ENCODE measurements around the gene CCDC167. TPM values are rescaled to one million over a fixed set of nuclear protein-coding genes. Genes with fewer than 3 reads are reported as not detected.
"Not testable (repeated sequence)": the region's sequence is repeated elsewhere in the genome, so short reads cannot be mapped to it uniquely, and the experiment has no call there.

CCDC167 gene
- total RNA-seq, 1 experiment from 2014 or later: 53.5 TPM

DNA sequence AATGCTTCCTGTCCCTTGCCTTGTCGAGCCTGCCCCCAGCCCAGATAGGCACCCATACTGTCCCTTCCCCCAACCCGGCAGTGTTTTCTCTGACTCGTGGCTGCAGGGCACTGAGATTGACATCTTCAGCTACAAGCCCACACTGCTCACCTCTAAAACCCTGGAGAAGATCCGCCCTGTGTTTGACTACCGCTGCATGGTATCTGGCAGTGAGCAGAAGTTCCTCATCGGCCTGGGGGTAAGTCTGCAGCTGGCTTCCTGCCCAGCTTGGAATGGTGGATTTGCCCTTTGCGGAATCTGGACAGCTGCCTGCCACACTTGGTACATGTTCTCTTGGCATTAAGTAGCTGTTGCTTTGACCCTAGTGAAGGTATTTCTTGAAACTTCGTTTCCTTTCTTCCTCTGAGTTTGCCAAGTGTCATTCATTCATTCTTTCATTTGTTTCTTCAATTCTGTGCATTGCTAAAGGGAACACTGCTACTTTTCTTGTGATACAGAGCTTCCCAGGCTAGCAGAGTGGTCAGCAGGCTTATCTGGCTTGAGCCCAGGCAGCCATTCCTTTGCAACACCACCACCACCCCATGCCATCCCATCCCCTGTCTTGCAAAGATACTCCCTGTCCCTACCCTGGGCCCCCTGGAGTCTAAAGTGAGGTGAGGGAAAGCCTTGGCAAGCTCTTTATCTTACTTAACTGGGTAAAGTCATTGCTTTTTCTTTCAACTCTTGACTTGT lies 26.2 kb downstream of the CCDC167 start:
- DNase-seq (ENCODE audit: low spot score): no peak

DNA sequence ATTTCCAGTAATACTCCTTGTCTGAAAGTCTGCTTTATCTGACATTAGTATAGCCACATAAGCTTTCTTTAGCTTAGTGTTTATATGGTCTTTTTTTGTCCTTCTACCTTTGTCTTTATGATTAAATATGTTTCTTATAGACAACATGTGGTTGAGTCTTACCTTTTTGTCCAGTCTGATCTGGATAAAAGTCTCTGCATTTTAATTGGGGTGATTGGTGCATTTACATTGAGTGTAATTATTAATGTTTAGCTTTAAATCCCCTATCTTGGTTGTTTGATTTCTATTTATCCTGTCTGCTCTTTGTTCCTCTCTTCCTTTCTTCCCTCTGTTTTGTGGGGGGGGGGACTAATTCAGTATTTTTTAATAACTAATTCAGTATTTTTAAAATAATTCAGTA lies 32.0 kb downstream of the CCDC167 start:
- no peak for DNase-seq (ENCODE audit: low spot score)

DNA sequence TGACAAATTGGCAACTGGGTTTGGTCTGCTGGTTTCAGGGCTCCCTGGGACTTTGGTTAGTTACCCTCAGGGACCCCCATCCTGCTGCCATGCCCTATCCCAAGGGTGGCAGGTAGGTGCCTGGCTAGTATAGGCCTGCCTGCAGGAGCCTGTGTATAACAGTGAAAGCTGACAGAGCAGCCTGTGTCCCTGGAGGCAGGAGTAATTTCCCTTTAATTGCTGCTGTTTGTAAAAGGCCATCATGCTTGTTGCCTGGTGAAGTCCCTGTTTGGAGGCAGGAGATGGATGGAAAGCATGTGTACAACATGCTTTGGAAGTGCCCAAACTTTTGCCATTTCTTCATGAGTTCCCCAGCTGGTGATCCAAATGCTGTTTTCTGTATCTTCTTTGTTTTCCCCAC lies 36.6 kb downstream of the CCDC167 start:
- no peak for DNase-seq (ENCODE audit: low spot score)

DNA sequence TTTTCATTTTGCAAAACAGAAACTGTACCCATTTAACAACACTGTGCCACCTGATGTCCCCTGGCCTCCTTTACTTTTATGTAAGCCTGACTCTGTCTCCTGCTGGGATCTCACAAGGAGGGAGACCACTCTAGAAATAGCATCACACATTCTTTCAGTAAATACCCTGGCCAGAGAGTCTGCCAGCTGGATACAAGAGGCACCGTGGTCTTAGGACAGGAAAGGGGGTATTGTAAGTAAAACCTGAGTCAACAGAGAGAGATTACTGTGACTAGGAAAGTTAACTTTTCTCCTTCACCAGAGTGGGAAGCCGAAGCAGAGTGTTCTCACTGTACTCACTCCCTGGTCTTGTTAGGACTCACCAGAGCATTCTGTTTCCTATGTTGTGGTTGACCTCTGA lies 38.9 kb downstream of the CCDC167 start:
- no peak for DNase-seq (ENCODE audit: low spot score)

DNA sequence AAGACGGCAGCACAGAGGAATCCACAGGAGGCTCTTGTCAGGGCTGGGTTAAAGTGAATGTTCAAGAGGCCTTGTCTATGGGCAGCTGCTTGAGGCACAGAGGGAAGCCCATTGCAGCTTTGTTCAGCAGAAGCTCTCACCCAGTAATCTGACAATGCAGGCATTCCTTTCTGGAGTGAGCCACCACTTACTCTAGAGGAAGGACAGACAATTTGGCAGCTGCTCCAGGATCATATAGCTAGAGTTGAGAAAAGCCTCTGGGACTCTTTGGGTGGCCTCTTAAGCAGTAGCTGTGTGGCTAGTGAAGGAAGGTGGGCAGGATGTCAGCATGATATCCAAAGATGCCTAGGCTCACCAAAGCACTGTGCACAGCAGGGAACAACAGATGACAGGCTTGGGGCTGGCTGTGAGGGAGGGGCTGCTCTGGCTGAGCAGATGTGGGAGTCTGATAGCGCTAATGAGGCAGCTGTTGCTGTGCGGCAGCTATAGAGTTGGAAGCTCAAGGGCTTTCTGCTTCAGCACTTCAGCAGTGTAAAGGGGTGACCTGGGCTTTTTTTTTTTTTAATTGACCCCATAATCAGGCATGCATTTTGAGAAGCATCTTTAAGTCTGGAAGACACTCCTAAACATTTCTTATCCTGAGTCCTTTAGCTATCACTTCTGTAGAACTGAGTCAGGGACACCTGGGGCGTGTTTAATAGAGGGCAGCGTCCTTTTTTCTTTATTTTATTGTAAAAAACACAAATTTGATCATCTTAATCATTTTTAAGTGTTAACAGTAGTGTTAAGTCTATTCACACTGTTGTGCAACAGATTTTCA lies 39.5 kb downstream of the CCDC167 start:
- no peak for DNase-seq (ENCODE audit: low spot score)

DNA sequence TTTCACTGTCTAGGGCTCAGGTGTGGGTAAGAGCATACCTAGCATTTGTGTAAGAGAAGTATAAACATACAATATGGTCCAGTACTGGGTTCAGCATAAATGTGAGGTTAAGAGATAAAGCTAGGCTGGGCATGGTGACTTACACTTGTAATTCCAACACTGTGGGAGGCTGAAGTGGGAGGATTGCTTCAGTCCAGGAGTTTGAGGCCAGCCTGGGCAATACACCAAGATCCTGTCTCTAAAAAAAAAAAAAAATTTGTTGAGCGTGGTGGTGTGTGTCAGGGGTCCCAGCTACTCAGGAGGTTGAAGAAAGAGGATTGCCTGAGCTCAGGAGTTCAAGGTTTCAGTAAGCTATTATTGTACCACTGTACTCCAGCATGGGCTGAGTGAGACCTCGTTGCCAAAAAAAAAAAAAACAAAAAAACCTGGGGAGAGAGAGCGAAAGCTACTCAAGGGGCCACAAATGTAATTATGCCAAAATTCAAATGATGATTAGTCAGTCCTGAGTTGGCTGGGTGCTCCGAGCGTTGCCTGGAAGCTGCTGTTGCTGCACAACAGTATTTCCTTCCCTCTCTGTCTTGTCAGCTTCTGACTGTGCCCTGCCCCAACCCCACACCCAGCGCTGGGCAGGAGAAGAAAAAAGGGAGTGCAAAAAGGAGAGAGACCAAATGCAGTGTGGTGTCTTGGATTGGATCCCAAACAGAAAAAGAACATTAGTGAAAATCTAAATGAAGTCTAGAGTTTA lies 42.7 kb downstream of the CCDC167 start:
- no peak for DNase-seq (ENCODE audit: low spot score)

DNA sequence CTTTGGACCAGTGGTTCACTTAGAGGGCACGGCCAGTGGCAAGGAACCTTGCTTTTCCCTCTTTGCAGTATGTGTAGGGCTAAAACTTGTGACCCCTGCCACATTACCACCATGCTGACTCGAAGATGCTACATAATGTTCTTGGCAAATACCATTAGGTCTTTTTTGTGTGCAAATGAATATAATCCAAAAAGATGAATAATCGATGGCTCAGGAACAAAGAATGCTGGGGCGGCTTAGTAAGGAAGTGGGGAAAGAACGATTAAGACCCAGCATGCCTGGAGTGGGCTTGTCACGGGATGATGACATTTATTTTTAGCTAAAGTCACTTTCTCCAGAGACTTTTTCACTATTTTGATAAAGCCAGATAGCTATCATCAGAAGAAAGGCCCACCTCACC lies 43.6 kb downstream of the CCDC167 start:
- no peak for DNase-seq (ENCODE audit: low spot score)

DNA sequence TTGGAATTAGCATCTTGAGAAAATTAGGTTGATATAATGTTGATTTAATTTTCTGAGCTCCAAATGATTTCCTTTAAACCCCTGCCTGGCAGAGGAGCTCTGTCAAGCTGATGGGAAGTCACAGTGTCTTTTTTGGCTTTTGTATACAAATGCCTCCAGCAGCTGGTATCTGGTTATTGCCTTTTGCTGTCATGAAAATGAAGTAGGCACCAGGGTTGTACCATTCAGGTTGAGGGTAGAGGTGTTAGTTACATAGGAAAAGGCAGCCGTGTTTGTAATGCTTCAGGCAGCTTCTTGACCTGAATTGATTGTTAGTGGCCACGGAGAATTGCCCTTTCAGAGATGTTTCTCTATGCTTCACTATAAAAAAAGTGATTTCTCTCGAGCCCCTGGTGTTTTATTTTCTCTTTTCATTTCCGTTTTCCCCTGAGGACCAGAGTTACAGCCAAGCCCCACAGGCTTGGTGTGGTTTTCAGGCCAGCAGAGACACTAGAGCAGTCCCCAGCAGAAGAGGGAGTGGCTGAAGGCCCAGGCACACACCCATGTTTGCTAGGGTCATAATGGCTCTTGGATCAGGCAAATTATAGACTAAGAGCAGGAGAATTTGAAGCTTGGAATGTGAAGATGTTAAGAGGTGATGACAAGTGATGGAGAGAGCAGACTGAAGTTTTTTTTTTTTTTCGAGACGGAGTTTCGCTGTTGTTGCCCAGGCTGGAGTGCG lies 45.1 kb downstream of the CCDC167 start:
- DNase-seq (ENCODE audit: low spot score): no peak

DNA sequence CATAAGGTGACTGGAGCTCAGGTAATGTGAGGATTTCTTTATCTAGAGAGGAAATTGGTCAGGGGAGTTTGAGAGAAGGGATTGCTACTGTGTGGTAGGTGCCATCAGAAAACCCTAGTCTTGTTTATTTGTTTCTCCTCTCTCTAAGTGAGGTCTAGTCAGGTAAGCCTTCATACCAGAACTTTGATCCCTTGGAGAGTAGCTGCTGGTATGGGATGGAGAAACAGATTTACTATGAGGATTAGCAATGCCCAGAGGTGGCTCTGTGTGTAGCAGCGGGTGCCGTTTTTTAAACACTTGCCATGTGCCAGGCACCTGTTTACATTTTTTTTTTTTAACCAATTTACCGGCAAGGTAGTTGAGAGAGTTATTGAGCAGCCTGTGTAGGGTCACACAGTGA lies 47.2 kb downstream of the CCDC167 start:
- DNase-seq (ENCODE audit: low spot score): no peak

DNA sequence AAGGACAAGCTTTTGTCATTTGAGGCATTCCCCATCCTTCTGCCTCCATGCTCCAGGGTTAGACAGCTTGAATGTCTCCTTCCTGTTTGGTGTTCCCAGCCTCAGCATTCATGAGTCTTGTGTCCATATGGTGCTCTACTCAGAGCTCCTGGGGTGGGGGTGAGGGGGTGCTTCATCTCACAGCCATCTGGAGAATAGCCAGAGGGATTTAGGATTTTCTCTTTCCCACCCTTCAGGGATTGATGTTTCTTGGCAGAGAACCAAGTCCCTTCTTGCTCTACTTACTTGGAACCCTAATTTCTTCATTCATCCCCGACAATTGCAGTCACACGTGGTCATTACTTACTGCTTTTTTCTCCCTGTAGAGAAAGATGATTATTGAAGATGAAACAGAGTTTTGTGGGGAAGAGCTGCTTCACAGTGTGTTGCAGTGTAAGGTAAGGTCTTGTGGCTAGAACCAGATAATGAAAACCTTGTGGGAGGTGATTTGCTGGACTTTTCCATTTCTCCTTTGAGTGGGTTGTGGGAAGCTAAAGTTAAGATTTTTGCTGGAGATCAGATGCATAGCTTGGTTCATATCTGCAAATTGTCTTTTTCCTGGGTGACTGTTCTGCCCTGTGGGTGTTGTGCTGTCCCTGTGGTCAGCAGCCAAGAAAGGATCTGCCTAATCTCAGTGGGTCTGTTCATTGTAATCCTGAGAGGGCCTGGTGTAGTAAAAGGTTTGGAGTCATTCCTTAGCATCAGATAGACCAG lies 48.1 kb downstream of the CCDC167 start:
- DNase-seq (ENCODE audit: low spot score): no peak

DNA sequence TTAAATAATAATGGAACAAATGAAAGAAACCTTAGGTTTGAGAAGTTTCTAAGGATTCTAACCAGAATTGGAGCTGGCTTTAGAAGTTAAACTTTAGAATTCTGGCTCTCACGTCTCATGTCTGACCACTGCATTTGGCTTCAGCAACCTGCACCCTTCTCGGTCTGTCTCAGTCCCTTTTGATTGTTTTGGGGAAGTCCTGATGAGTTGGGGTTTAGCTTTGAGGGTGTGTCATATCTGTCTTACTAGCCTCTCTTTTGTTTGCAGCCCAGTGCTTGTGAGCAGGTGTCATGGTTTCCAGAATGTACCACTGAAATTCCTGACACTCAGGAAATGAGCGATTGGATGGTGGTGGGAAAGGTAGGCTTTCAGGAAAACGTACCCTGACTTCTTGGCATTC lies 49.7 kb downstream of the CCDC167 start:
- no peak for DNase-seq (ENCODE audit: low spot score)

DNA sequence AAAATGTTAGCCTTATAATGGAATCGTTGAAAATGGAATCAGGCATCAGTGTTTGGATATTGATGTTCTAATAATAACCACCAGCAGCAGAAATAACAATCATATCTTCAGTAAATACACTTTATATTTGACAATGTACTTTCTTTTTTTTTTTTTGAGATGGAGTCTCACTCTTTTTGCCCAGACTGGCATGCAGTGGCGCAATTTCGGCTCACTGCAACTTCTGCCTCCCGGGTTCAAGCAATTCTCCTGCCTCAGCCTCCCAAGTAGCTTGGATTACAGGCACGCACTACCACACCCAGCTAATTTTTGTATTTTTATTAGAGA lies 56.5 kb downstream of the CCDC167 start:
- DNase-seq (ENCODE audit: low spot score): not testable (repeated sequence)

DNA sequence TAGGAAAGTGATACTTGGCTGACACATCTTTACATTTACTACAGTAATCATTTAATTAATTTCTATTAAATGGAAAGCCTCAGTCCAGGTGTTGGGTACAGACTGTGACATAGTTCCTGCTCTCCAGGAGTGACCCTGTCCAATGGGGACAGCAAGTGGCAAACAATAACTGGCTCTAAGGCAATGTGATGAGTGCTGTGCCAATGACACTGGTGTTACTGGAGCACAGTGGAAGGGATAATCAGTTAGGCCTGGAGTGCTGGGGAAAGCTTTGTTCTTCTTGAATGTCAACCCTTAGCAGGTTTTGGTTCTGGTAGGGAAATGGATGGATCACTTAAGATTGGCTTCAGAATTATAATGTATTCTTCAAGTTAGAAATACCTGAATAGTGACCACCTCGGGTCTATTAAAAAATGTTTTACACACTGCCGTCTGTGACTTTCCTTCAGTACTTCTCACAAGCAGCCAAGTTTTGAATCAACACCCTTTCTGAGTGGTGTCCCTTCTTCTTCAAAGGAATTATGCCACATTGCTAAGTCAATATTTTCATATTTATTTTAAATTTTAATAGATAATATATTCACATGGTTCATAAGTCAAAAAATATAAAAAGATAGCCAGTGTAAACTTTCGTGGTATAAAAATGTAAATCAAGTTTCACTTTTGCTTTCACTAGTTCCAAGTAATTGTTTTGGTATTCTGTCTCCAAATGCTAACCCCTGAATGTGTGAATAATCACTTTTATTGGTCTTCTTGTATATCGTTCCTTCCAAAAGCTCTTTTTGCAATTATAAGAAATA lies 57.1 kb downstream of the CCDC167 start:
- no peak for DNase-seq (ENCODE audit: low spot score)

DNA sequence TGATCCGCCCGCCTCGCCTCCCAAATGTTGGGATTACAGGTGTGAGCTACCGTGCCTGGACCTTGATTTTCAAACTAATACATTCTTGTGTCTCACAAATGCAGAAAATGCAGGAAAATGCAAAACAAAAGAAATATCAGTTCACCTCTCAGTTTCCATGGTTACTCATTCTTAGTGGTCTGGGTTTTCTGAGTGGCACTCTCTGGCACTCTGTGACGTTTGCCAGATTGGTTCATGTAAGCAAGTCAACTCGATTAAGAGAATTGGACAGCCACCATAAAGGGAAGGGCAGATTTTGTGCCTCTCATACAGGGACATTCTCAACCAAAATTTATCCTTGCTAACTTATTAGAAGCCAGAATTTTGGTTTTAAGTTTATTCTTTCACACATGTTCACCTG lies 58.0 kb downstream of the CCDC167 start:
- no peak for DNase-seq (ENCODE audit: low spot score)

DNA sequence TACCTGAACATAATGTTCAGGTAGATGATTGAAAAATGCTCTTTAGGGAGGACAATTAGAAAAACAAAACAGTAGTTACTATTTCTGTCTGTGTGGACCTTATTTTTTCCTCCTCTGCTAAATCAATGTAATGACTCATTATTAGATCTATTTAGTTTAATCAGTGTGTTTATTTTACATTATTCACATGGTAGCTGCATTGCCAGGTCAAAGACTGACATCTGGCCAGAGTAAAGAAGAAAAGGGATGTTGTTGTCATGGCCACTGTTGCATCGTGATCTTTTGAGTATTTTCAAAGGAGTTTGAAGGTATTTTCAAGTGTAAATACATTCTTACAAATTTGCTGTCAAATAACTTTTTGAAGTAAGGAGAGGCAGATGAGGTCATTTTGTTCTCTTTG lies 60.8 kb downstream of the CCDC167 start:
- DNase-seq (ENCODE audit: low spot score): no peak

DNA sequence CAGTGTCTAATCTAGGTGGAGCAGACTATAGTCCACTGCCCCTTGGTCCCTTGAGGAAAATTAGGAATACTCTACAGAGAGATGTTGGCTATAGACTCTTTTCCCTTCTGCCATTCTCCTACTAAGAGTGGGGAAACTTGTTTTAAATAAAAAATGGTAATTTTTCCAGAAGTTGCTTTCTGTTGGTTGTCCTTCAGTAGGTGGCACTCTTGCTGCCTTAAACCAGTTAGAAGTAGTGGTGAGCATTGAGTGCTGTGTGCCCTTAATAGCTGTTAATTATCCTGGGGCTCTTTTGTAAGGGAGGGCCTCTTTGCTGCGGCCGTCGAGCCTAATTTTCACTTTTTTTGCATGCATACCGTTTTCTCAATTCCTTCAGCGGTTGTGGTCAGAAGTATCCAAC lies 63.9 kb downstream of the CCDC167 start:
- DNase-seq (ENCODE audit: low spot score): no peak

DNA sequence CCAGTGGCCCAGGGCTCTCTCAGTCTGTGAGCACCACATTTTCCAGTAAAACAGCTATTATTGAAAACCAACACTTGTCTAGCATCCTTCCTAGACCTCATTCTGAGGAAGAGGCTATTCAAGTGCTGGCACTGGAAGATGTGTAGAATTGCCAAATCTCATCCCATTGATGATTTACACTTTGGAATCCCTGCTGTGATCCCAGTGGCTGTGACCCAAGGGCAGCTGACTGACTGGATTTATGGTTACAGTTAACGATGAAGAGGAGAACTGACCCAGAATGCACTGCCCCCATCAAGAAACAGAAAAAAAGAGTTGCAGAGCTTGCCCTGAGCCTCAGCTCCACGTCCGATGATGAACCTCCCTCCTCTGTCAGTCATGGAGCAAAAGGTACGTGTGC lies 64.3 kb downstream of the CCDC167 start:
- DNase-seq (ENCODE audit: low spot score): no peak

DNA sequence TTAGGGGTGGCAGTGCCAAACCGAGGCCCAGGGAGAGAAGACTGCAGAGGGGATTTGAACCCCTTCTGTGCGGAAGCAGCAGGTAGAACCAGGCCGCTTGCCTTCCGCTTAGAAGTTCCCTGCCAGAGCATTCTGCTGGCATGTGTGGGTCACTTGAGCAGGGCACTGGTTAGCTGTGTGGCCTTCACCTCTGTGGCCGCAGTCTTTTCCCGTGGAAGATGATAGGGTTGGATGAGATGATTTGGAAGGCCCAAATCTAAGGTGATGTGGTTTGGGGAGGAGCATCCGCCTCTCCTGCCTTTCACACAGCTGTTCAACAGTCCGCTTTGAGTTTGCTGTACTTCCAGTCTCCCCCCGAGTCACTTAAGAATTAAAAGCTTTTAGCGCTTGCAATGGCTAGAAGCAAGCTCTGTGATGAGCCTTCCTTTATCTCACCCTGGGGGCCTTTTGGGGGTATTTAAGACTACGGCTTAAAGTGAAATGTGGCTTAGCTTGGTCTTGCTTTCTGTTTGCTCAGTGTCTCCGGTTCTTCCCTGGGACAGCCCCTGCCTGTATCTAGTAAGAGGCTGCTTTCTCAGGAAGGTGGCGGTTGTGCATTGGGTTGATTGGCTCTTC lies 65.9 kb downstream of the CCDC167 start:
- no peak for DNase-seq (ENCODE audit: low spot score)

All from H4 (cell line).